ENCODE data around the gene OR2M4. TPM values are rescaled to one million over a fixed set of nuclear protein-coding genes. Genes with fewer than 3 reads are reported as not detected.

The OR2M4 gene
- total RNA-seq, 1 experiment from 2014 or later = not detected

DNA sequence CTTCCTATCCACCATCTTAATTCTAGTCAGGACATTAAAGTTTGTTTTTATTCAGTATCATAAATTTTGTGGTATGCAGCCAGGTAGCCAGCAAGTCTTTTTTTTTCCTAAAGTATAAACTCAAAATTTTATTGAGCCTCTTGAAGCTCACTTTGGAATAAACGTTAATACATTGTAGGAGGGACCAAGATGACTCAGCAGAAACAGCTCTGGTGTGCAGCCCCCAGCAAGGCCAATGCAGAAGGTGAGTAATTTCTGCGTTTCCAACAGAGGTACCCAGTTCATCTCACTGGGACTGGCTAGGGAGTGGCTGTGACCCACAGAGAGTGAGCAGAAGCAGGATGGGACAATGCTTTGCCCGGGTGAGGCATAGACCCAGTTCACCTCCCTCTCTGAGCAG is 43.9 kb upstream of the OR2M4 start:
- Histone ChIP-seq H3K4me2 (ENCODE audit: low read length) (no peak overlapping the region), H3K9ac (ENCODE audit: low read length) (no peak overlapping the region), H2AFZ (ENCODE audit: low read depth, low read length, poor library complexity, severe bottlenecking) (no peak overlapping the region), H3K36me3 (ENCODE audit: control insufficient read depth in 1 of 2, insufficient read depth in 2 of 2, low read length in 2 of 2) (no peaks in the 10 kb centered on the region), H3K27me3 (ENCODE audit: insufficient read depth, low read length) (no peaks in the 10 kb centered on the region), H3K4me1 (ENCODE audit: control insufficient read depth in 1 of 2, insufficient read depth in 2 of 2, low read length in 2 of 2) (no peaks in the 10 kb centered on the region), H3K79me2 (ENCODE audit: insufficient read depth, low read length) (no peaks in the 10 kb centered on the region), H3K4me3 (replicated peaks in 1 of 2; ENCODE audit: low read depth in 1 of 2, low read length in 2 of 2) (no peak overlapping the region), H3K27ac (ENCODE audit: low read depth, low read length) (no peak overlapping the region), H3K9me3 (ENCODE audit: control insufficient read depth in 1 of 2, insufficient read depth in 1 of 2, low read depth in 1 of 2, low read length in 2 of 2) (no peaks in the 10 kb centered on the region; a peak in 2 of 4 replicates), H4K20me1 (ENCODE audit: insufficient read depth) (no peaks in the 10 kb centered on the region), H3K9me2 (ENCODE audit: insufficient read depth) (no peaks in the 10 kb centered on the region)
- no peak for ATAC-seq
- DNase-seq (ENCODE audit: low read depth, low spot score) = no peak
- TF ChIP-seq, protein P1, sequence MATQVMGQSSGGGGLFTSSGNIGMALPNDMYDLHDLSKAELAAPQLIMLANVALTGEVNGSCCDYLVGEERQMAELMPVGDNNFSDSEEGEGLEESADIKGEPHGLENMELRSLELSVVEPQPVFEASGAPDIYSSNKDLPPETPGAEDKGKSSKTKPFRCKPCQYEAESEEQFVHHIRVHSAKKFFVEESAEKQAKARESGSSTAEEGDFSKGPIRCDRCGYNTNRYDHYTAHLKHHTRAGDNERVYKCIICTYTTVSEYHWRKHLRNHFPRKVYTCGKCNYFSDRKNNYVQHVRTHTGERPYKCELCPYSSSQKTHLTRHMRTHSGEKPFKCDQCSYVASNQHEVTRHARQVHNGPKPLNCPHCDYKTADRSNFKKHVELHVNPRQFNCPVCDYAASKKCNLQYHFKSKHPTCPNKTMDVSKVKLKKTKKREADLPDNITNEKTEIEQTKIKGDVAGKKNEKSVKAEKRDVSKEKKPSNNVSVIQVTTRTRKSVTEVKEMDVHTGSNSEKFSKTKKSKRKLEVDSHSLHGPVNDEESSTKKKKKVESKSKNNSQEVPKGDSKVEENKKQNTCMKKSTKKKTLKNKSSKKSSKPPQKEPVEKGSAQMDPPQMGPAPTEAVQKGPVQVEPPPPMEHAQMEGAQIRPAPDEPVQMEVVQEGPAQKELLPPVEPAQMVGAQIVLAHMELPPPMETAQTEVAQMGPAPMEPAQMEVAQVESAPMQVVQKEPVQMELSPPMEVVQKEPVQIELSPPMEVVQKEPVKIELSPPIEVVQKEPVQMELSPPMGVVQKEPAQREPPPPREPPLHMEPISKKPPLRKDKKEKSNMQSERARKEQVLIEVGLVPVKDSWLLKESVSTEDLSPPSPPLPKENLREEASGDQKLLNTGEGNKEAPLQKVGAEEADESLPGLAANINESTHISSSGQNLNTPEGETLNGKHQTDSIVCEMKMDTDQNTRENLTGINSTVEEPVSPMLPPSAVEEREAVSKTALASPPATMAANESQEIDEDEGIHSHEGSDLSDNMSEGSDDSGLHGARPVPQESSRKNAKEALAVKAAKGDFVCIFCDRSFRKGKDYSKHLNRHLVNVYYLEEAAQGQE (IDR thresholded peaks at IDR 0.05; ENCODE audit: low read depth) = no peak
- TF ChIP-seq SIN3A (IDR thresholded peaks at IDR 0.05; ENCODE audit: low read depth) = no peak
- no peak for TF ChIP-seq POLR2AphosphoS5 (IDR thresholded peaks at IDR 0.05; ENCODE audit: low read depth, low read length)
- BruUV-seq (replicated peaks) = no TSS peak
- RAD21 ChIA-PET (ENCODE audit: low non-redundant PET in 1 of 2, low total read pairs in 2 of 2, uncharacterized antibody in 2 of 2, unreplicated experiment in 2 of 2) = no interaction called here
- intact Hi-C loops (cut with micrococcal nuclease) = no loop called here
- CTCF ChIA-PET = no interaction called here
- POLR2A ChIA-PET = no interaction called here

DNA sequence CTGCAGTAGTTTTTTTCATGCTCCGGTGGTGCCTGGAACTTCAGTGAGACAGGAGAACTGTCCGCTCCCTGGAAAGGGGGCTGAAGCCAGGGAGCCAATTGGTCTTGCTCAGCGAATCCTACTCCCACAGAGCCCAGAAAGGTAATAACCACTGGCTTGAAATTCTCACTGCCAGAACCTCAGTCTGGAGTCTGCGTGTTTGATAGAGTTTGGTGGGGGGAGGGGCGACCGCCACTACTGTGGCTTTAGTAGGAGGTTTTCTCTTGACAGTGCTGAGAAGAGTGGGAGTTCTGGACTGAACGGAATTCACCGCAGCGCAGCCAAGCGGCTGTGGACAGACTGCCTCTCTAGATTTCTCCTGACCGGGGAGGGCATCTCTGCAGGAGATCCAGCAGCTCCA is 42.2 kb upstream of the OR2M4 start:
- RAD21 ChIA-PET (ENCODE audit: low non-redundant PET in 1 of 2, low total read pairs in 2 of 2, uncharacterized antibody in 2 of 2, unreplicated experiment in 2 of 2) = no interaction called here
- Histone ChIP-seq H3K4me3 (replicated peaks in 1 of 2; ENCODE audit: low read depth in 1 of 2, low read length in 2 of 2) (no peak overlapping the region), H3K36me3 (ENCODE audit: control insufficient read depth in 1 of 2, insufficient read depth in 2 of 2, low read length in 2 of 2) (no peaks in the 10 kb centered on the region), H2AFZ (ENCODE audit: low read depth, low read length, poor library complexity, severe bottlenecking) (no peak overlapping the region), H3K27me3 (ENCODE audit: insufficient read depth, low read length) (no peaks in the 10 kb centered on the region), H3K4me1 (ENCODE audit: control insufficient read depth in 1 of 2, insufficient read depth in 2 of 2, low read length in 2 of 2) (no peaks in the 10 kb centered on the region), H3K27ac (ENCODE audit: low read depth, low read length) (no peak overlapping the region), H3K9me3 (ENCODE audit: control insufficient read depth in 1 of 2, insufficient read depth in 1 of 2, low read depth in 1 of 2, low read length in 2 of 2) (no peaks in the 10 kb centered on the region; a peak in 2 of 4 replicates), H4K20me1 (ENCODE audit: insufficient read depth) (no peaks in the 10 kb centered on the region), H3K9me2 (ENCODE audit: insufficient read depth) (no peaks in the 10 kb centered on the region), H3K79me2 (ENCODE audit: insufficient read depth, low read length) (no peaks in the 10 kb centered on the region), H3K4me2 (ENCODE audit: low read length) (no peak overlapping the region), H3K9ac (ENCODE audit: low read length) (no peak overlapping the region)
- no TSS peak for BruUV-seq (replicated peaks)
- intact Hi-C loops (cut with micrococcal nuclease) = no loop called here
- CTCF ChIA-PET = no interaction called here
- no peak for DNase-seq (ENCODE audit: low read depth, low spot score)
- no peak for ATAC-seq
- POLR2A ChIA-PET = no interaction called here
- TF ChIP-seq EZH2 (IDR thresholded peaks at IDR 0.05) = no peak
- TF ChIP-seq POLR2AphosphoS5 (IDR thresholded peaks at IDR 0.05; ENCODE audit: low read depth, low read length) = no peak
- TF ChIP-seq CEBPB (IDR thresholded peaks at IDR 0.05; ENCODE audit: low read depth) = no peak
- no peak for TF ChIP-seq EZH2phosphoT487 (IDR thresholded peaks at IDR 0.05; ENCODE audit: borderline replicate concordance)
- TF ChIP-seq, protein P1 (IDR thresholded peaks at IDR 0.05; ENCODE audit: low read depth) = no peak
- no peak for TF ChIP-seq JUND (IDR thresholded peaks at IDR 0.05)
- TF ChIP-seq SRF (IDR thresholded peaks at IDR 0.05; ENCODE audit: low read depth) = no peak
- TF ChIP-seq, protein P2, sequence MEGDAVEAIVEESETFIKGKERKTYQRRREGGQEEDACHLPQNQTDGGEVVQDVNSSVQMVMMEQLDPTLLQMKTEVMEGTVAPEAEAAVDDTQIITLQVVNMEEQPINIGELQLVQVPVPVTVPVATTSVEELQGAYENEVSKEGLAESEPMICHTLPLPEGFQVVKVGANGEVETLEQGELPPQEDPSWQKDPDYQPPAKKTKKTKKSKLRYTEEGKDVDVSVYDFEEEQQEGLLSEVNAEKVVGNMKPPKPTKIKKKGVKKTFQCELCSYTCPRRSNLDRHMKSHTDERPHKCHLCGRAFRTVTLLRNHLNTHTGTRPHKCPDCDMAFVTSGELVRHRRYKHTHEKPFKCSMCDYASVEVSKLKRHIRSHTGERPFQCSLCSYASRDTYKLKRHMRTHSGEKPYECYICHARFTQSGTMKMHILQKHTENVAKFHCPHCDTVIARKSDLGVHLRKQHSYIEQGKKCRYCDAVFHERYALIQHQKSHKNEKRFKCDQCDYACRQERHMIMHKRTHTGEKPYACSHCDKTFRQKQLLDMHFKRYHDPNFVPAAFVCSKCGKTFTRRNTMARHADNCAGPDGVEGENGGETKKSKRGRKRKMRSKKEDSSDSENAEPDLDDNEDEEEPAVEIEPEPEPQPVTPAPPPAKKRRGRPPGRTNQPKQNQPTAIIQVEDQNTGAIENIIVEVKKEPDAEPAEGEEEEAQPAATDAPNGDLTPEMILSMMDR (IDR thresholded peaks at IDR 0.05 in 2 of 3, conservative IDR thresholded peaks at IDR 0.05 in 1 of 3; ENCODE audit: borderline replicate concordance in 1 of 3, insufficient read depth in 1 of 3, low read depth in 2 of 3, low read length in 2 of 3) = no peak
- TF ChIP-seq CBX3 (IDR thresholded peaks at IDR 0.05; ENCODE audit: low read depth) = no peak
- TF ChIP-seq YY1 (IDR thresholded peaks at IDR 0.05; ENCODE audit: extremely low read depth, insufficient replicate concordance, low read depth, low read length) = no peak
- no peak for TF ChIP-seq FOSL1 (IDR thresholded peaks at IDR 0.05; ENCODE audit: low read depth)

All from HCT116 (cell line).